ENCODE data around the gene LASP1.
A peak's percentile ranks its signal among the peaks of the same experiment; 100 is the strongest.
"Not testable (repeated sequence)": the region's sequence is repeated elsewhere in the genome, so short reads cannot be mapped to it uniquely, and the experiment has no call there.

Gene LASP1

GRCh38 chr17:38920374-38921291, 50.8 kb downstream of the LASP1 start:
- Histone ChIP-seq H3K4me3 (ENCODE audit: extremely low read depth, insufficient read depth, low read length, poor library complexity, severe bottlenecking) (no peak overlapping the region), H3K4me1 (ENCODE audit: control insufficient read depth, insufficient read depth, low read length, poor library complexity, severe bottlenecking) (peaks cover 31% of the 10 kb centered on the region), H3K27ac (ENCODE audit: low read depth, low read length, severe bottlenecking) (peak overlapping the region; percentile 41), H3K36me3 (ENCODE audit: control insufficient read depth, insufficient read depth, low read length) (peaks cover 52% of the 10 kb centered on the region), H3K9me3 (ENCODE audit: control insufficient read depth, low read length) (no peaks in the 10 kb centered on the region)
- 76 to 93% methylated on average over 3 of the region's 9 CpGs for WGBS, 2 experiments (ENCODE audit: insufficient coverage in 2 of 2)

GRCh38 chr17:38921756-38922411, 52.0 kb downstream of the LASP1 start:
- WGBS, 2 experiments (ENCODE audit: insufficient coverage in 2 of 2), result 90 to 91% methylated on average over 8 to 12 of the region's 13 CpGs
- Histone ChIP-seq H3K4me1 (ENCODE audit: control insufficient read depth, insufficient read depth, low read length, poor library complexity, severe bottlenecking) (peaks cover 37% of the 10 kb centered on the region), H3K27ac (ENCODE audit: low read depth, low read length, severe bottlenecking) (no peak overlapping the region), H3K9me3 (ENCODE audit: control insufficient read depth, low read length) (no peaks in the 10 kb centered on the region), H3K36me3 (ENCODE audit: control insufficient read depth, insufficient read depth, low read length) (peaks cover 41% of the 10 kb centered on the region), H3K4me3 (ENCODE audit: extremely low read depth, insufficient read depth, low read length, poor library complexity, severe bottlenecking) (no peak overlapping the region)

GRCh38 chr17:38922538-38923297, 52.9 kb downstream of the LASP1 start:
- Histone ChIP-seq H3K27ac (ENCODE audit: low read depth, low read length, severe bottlenecking) (no peak overlapping the region), H3K4me3 (ENCODE audit: extremely low read depth, insufficient read depth, low read length, poor library complexity, severe bottlenecking) (no peak overlapping the region), H3K9me3 (ENCODE audit: control insufficient read depth, low read length) (no peaks in the 10 kb centered on the region), H3K36me3 (ENCODE audit: control insufficient read depth, insufficient read depth, low read length) (peaks cover 32% of the 10 kb centered on the region), H3K4me1 (ENCODE audit: control insufficient read depth, insufficient read depth, low read length, poor library complexity, severe bottlenecking) (peaks cover 37% of the 10 kb centered on the region)
- WGBS, 2 experiments (ENCODE audit: insufficient coverage in 2 of 2), result 71 to 74% methylated on average over 4 to 6 of the region's 6 CpGs

- H3K4me1 ChIP-seq (ENCODE audit: control insufficient read depth, insufficient read depth, low read length, poor library complexity, severe bottlenecking), result peaks cover 26% of the 10 kb centered on the region
- H3K9me3 ChIP-seq (ENCODE audit: control insufficient read depth, low read length), result no peaks in the 10 kb centered on the region
- H3K27ac ChIP-seq (ENCODE audit: low read depth, low read length, severe bottlenecking), result peak within 1 kb of the TSS; percentile 62
- H3K4me3 ChIP-seq (ENCODE audit: extremely low read depth, insufficient read depth, low read length, poor library complexity, severe bottlenecking), result peak within 1 kb of the TSS; percentile 19
- 64 to 80% methylated on average over 4 to 8 of the region's 14 CpGs for WGBS, 2 experiments (ENCODE audit: insufficient coverage in 2 of 2)
- peaks cover 6% of the 10 kb centered on the region for H3K36me3 ChIP-seq (ENCODE audit: control insufficient read depth, insufficient read depth, low read length)
Observed at GRCh38 chr17:38925263-38925995, 55.6 kb downstream of the LASP1 start, which contains the start of gene LASP1NB. Gene LASP1NB (plus strand): TSS chr17:38925614.

- H3K36me3 ChIP-seq (ENCODE audit: control insufficient read depth, insufficient read depth, low read length), result peaks cover 3% of the 10 kb centered on the region
- H3K9me3 ChIP-seq (ENCODE audit: control insufficient read depth, low read length), result no peaks in the 10 kb centered on the region
- no peak overlapping the region for H3K4me3 ChIP-seq (ENCODE audit: extremely low read depth, insufficient read depth, low read length, poor library complexity, severe bottlenecking)
- WGBS, 2 experiments (ENCODE audit: insufficient coverage in 2 of 2), result 100% methylated on average over 1 of the region's 2 CpGs; no CpG with 5 or more reads in 1 of the 2 experiments
- H3K4me1 ChIP-seq (ENCODE audit: control insufficient read depth, insufficient read depth, low read length, poor library complexity, severe bottlenecking), result peaks cover 16% of the 10 kb centered on the region
- no peak overlapping the region for H3K27ac ChIP-seq (ENCODE audit: low read depth, low read length, severe bottlenecking)
Observed at GRCh38 chr17:38926293-38927070, 56.6 kb downstream of the LASP1 start.

GRCh38 chr17:38930782-38931181, 60.9 kb downstream of the LASP1 start:
- H3K27ac ChIP-seq (ENCODE audit: low read depth, low read length, severe bottlenecking); H3K4me3 ChIP-seq (ENCODE audit: extremely low read depth, insufficient read depth, low read length, poor library complexity, severe bottlenecking); H3K36me3 ChIP-seq (ENCODE audit: control insufficient read depth, insufficient read depth, low read length); H3K4me1 ChIP-seq (ENCODE audit: control insufficient read depth, insufficient read depth, low read length, poor library complexity, severe bottlenecking); H3K9me3 ChIP-seq (ENCODE audit: control insufficient read depth, low read length): not testable (repeated sequence)
- 94% methylated on average over 6 of the region's 36 CpGs; no CpG with 5 or more reads in 1 of the 2 experiments for WGBS, 2 experiments (ENCODE audit: insufficient coverage in 2 of 2)

- not testable (repeated sequence) for H3K27ac ChIP-seq (ENCODE audit: low read depth, low read length, severe bottlenecking); H3K4me3 ChIP-seq (ENCODE audit: extremely low read depth, insufficient read depth, low read length, poor library complexity, severe bottlenecking); H3K9me3 ChIP-seq (ENCODE audit: control insufficient read depth, low read length); H3K36me3 ChIP-seq (ENCODE audit: control insufficient read depth, insufficient read depth, low read length); H3K4me1 ChIP-seq (ENCODE audit: control insufficient read depth, insufficient read depth, low read length, poor library complexity, severe bottlenecking)
- WGBS, 2 experiments (ENCODE audit: insufficient coverage in 2 of 2), result 95 to 100% methylated on average over 3 to 4 of the region's 9 CpGs
Observed at GRCh38 chr17:38933962-38934361, 64.1 kb downstream of the LASP1 start.

GRCh38 chr17:38939987-38940386, 70.1 kb downstream of the LASP1 start:
- Histone ChIP-seq H3K27ac (ENCODE audit: low read depth, low read length, severe bottlenecking) (no peak overlapping the region), H3K9me3 (ENCODE audit: control insufficient read depth, low read length) (no peaks in the 10 kb centered on the region), H3K4me1 (ENCODE audit: control insufficient read depth, insufficient read depth, low read length, poor library complexity, severe bottlenecking) (no peaks in the 10 kb centered on the region), H3K4me3 (ENCODE audit: extremely low read depth, insufficient read depth, low read length, poor library complexity, severe bottlenecking) (no peak overlapping the region), H3K36me3 (ENCODE audit: control insufficient read depth, insufficient read depth, low read length) (no peaks in the 10 kb centered on the region)

- no CpG with 5 or more reads among the region's 1 CpG for WGBS, 2 experiments (ENCODE audit: insufficient coverage in 2 of 2)
- Histone ChIP-seq H3K27ac (ENCODE audit: low read depth, low read length, severe bottlenecking) (no peak overlapping the region), H3K4me3 (ENCODE audit: extremely low read depth, insufficient read depth, low read length, poor library complexity, severe bottlenecking) (no peak overlapping the region), H3K9me3 (ENCODE audit: control insufficient read depth, low read length) (no peaks in the 10 kb centered on the region), H3K4me1 (ENCODE audit: control insufficient read depth, insufficient read depth, low read length, poor library complexity, severe bottlenecking) (no peaks in the 10 kb centered on the region), H3K36me3 (ENCODE audit: control insufficient read depth, insufficient read depth, low read length) (no peaks in the 10 kb centered on the region)
Observed at GRCh38 chr17:38940404-38940803, 70.5 kb downstream of the LASP1 start.
